Activated naive CD4-positive, alpha-beta T cell treated with anti-CD3 and anti-CD28 coated beads, Interleukin-2, amount 50 U/mL, for 16 hours (primary cell): ENCODE measurements around the gene PNPLA2.
A peak's percentile ranks its signal among the peaks of the same experiment; 100 is the strongest.

Experiments used
- DNase-seq: peaks from one replicate; pipeline ENCODE4 v3.0.0-alpha.2; 2020

Gene PNPLA2

GRCh38 chr11:799641-800316 is 18.9 kb upstream of the PNPLA2 start:
- DNase-seq, result no peak

- DNase-seq, result no peak
Observed at GRCh38 chr11:800473-800872, 18.2 kb upstream of the PNPLA2 start.

- no peak for DNase-seq
Observed at GRCh38 chr11:801097-801780, 17.5 kb upstream of the PNPLA2 start.

GRCh38 chr11:802018-802617 is 16.6 kb upstream of the PNPLA2 start:
- DNase-seq, result no peak

- DNase-seq, result no peak
Observed at GRCh38 chr11:802693-803466, 15.8 kb upstream of the PNPLA2 start.

GRCh38 chr11:803467-803742 is 15.3 kb upstream of the PNPLA2 start:
- no peak for DNase-seq

GRCh38 chr11:803770-804598 is 14.7 kb upstream of the PNPLA2 start:
- no peak for DNase-seq

GRCh38 chr11:804599-804964 is 14.1 kb upstream of the PNPLA2 start:
- no peak for DNase-seq

GRCh38 chr11:808427-809286 is 10.1 kb upstream of the PNPLA2 start:
- DNase-seq, result no peak

GRCh38 chr11:809287-810039 is 9.3 kb upstream of the PNPLA2 start, which contains the start of gene RPLP2:
RPLP2 (plus strand) TSS chr11:809967; CDS start chr11:810235, 268 bp downstream.
- peak; percentile 98 for DNase-seq

- DNase-seq, result no peak
Observed at GRCh38 chr11:810040-810567, 8.6 kb upstream of the PNPLA2 start.

GRCh38 chr11:811446-812245 is 7.1 kb upstream of the PNPLA2 start:
- DNase-seq, result no peak

- no peak for DNase-seq
Observed at GRCh38 chr11:812390-812789, 6.3 kb upstream of the PNPLA2 start.

GRCh38 chr11:813072-813455 is 5.7 kb upstream of the PNPLA2 start:
- DNase-seq, result no peak

GRCh38 chr11:813456-814096 is 5.1 kb upstream of the PNPLA2 start:
- DNase-seq, result no peak

- no peak for DNase-seq
Observed at GRCh38 chr11:815675-816432, 2.9 kb upstream of the PNPLA2 start.

- no peak for DNase-seq
Observed at GRCh38 chr11:816433-816779, 2.3 kb upstream of the PNPLA2 start.

GRCh38 chr11:819129-819931 is 616 bp downstream of the PNPLA2 start:
- DNase-seq, result peak; percentile 90
